Lower leg skin (tissue), 4 donors: Measurements from ENCODE around the gene TBPL2. TPM values are rescaled to one million over a fixed set of nuclear protein-coding genes. Genes with fewer than 3 reads are reported as not detected.
"Not testable (repeated sequence)": the region's sequence is repeated elsewhere in the genome, so short reads cannot be mapped to it uniquely, and the experiment has no call there.

ENCODE experiments used
- DNase-seq, 2 donors: peaks; one replicate each; pipeline ENCODE4 v3.0.0-alpha.2; 2019; ENCODE audit warnings: low spot score in 2 of 2
- H3K4me3 ChIP-seq: fragments of 200-600 bp; sonication (generic); 2 replicates; pipeline ENCODE4 v1.5.1; 2017; ENCODE audit warnings: mild to moderate bottlenecking, low read depth; ENCODE audit not compliant: poor library complexity, severe bottlenecking
- POLR2A ChIP-seq, 2 donors: fragments of 450-650 bp; IDR thresholded peaks; one replicate each; pipeline ENCODE4 v1.6.1; 2016 to 2017; ENCODE audit warnings: antibody characterized with exemption in 2 of 2, mild to moderate bottlenecking in 1 of 2, moderate library complexity in 1 of 2
- WGBS, 2 donors: methylation state at CpG; one replicate each; pipeline ENCODE4 v1.1.5; 2018; 5-methylcytosine and 5-hydroxymethylcytosine counted together
- intact Hi-C: fragments of 100-400 bp; cut with DNase I; formaldehyde crosslinking; loops from one replicate; pipeline ENCODE4 v1.15.0; 2023; ENCODE audit warnings: low total_unique reads
- total RNA-seq, 4 donors: library from RNA; depleted of rRNA; stranded (reverse); fragments of >200 nt; gene quantifications; one replicate each; pipeline ENCODE4 v1.1.0, GENCODE V29; 2016
- TF ChIP-seq, protein P1 (sequence below), 3 donors: fragments of 450-650 bp; IDR thresholded peaks; one replicate each; pipeline ENCODE4 v1.5.1; 2016; ENCODE audit warnings: antibody characterized with exemption in 3 of 3, mild to moderate bottlenecking in 3 of 3, moderate library complexity in 2 of 3

The TBPL2 gene
- total RNA-seq, 4 donors from 2014 or later, result not detected

DNA sequence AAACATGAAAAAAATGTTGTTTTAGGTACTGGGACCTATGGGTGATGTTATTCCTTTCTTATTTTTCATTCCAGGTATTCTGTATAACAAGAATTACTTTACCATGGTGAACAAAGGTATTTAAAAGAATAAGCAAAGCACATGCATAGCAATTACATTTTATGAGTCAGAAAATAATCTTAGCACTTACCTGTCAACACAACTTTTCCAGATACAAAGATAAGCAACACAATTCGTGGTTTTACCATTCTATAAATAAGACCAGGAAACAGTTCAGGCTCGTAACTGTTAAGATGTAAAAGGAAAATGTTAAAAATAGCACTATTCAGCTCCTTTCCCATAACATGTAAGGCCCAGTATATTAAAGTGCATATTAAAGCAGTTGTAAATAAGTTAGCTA is 16.4 kb downstream of the TBPL2 start:
- H3K4me3 ChIP-seq, result no peak overlapping the region
- 23 to 30% methylated on average over 2 of the region's 2 CpGs for WGBS, 2 donors
- DNase-seq, result no peak
- intact Hi-C loops, result loop anchor here (10.0 kb wide), 1 partner anchor 149 kb away; the partner anchor contains the start of gene FBXO34
- TF ChIP-seq, protein P1, sequence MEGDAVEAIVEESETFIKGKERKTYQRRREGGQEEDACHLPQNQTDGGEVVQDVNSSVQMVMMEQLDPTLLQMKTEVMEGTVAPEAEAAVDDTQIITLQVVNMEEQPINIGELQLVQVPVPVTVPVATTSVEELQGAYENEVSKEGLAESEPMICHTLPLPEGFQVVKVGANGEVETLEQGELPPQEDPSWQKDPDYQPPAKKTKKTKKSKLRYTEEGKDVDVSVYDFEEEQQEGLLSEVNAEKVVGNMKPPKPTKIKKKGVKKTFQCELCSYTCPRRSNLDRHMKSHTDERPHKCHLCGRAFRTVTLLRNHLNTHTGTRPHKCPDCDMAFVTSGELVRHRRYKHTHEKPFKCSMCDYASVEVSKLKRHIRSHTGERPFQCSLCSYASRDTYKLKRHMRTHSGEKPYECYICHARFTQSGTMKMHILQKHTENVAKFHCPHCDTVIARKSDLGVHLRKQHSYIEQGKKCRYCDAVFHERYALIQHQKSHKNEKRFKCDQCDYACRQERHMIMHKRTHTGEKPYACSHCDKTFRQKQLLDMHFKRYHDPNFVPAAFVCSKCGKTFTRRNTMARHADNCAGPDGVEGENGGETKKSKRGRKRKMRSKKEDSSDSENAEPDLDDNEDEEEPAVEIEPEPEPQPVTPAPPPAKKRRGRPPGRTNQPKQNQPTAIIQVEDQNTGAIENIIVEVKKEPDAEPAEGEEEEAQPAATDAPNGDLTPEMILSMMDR (IDR thresholded peaks at IDR 0.05), result no peak
- no peak for TF ChIP-seq POLR2A (IDR thresholded peaks at IDR 0.05)

DNA sequence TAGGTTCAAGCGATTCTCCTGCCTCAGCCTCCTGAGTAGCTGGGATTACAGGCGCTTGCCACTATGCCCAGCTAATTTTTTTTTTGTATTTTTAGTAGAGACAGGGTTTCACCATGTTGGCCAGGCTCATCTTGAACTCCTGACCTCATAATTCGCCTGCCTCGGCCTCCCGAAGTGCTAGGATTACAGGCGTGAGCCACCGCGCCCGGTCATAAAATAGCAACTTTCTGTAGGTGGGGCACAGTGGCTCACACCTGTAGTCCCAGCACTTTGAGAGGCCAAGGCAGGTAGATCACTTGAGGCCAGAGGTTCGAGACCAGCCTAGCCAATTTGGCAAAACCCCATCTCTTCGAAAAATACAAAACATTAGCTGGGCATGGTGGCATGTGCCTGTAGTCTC is 18.1 kb downstream of the TBPL2 start:
- intact Hi-C loops, result loop anchor here (10.0 kb wide), 1 partner anchor 148 kb away; the partner anchor contains the start of gene FBXO34
- H3K4me3 ChIP-seq, DNase-seq: not testable (repeated sequence)
- WGBS, 2 donors, result 91 to 95% methylated on average over 11 of the region's 11 CpGs

DNA sequence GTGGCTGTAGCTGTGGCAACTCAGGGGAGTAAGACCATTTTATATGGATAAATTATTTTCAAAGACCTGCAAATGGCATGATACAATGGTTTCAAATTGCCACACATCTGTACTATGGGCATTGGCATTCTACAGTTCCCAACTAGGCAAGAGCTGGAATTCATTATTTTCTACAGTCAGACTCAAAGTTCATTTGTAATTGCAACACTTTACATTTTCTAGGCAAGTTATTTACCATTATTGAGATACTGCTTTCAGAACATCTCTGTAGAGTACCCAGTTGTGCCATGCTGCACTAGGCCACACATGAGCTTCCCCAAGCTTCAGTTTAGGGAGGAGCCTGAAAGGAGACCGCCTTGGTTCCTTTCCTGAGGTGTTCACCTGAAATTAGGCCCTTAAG is 20.8 kb downstream of the TBPL2 start:
- 95 to 100% methylated on average over 1 of the region's 1 CpG for WGBS, 2 donors
- H3K4me3 ChIP-seq, result no peak overlapping the region
- DNase-seq, result no peak
- TF ChIP-seq POLR2A (IDR thresholded peaks at IDR 0.05), result no peak
- TF ChIP-seq, protein P1 (IDR thresholded peaks at IDR 0.05), result no peak
- intact Hi-C loops, result loop anchor here (10.0 kb wide), 1 partner anchor 145 kb away; the partner anchor contains the start of gene FBXO34

DNA sequence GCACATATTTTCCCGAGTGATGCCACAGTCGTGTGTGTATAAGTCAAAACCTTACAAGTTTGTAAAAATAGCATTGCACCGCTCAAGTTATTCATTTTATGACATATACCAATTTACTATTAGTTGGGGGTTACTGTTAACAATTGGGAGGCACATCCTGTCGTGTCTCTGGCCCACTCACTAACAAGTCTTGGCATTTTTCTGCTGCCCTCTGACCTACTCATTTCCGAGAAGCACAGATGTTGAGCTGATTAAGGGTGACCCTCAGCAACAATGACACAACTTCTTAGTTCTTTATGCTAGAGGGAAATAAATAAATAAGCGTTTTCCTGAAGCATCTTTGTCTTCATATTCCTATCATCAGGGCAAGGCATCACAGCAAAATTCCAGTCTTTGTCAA is 22.0 kb downstream of the TBPL2 start:
- no peak for DNase-seq
- H3K4me3 ChIP-seq, result no peak overlapping the region
- WGBS, 2 donors, result 57% methylated on average over 6 of the region's 6 CpGs
- intact Hi-C loops, result no loop called here
- TF ChIP-seq, protein P1 (IDR thresholded peaks at IDR 0.05), result no peak
- no peak for TF ChIP-seq POLR2A (IDR thresholded peaks at IDR 0.05)

DNA sequence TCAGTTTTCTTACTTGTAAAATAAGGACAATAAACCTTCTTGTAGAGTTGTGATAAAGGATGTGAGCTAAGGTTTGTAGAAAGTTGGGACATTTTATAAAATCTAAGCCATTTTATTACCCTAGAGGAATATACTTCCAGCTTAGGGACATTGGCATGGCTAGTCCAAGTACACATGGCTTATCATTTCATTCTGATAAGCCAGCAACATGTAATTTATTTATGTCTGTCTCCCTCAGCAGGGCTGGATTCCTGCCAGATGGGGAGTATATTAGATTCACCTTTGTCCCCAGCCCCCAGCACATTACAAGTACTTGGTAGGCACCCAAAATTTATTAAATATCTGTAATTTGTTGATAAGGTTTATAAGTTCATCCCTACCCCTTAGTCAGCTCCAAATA is 22.5 kb downstream of the TBPL2 start:
- DNase-seq, result no peak

DNA sequence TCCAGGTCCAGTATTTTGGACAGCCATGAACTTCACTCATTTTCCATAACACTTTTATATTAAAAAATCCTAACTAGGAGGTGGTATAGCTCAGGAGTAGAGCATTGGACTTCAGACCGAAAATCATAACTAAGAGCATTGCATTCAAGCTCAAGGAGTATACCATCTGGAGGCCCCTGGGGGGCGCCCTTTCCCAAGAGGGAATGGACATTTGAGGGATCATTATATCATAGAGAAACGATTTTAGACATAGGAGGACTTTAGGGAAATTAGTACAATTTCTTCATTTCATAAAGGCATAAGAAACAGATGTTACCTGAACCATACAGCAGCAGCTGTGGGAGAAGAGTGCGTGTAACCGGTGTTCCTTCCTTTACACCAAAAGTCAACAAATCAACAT is 23.6 kb downstream of the TBPL2 start:
- TF ChIP-seq, protein P1 (IDR thresholded peaks at IDR 0.05), result no peak
- no peak for TF ChIP-seq POLR2A (IDR thresholded peaks at IDR 0.05)
- H3K4me3 ChIP-seq, result no peak overlapping the region
- 42 to 53% methylated on average over 5 of the region's 5 CpGs for WGBS, 2 donors
- no peak for DNase-seq
- intact Hi-C loops, result no loop called here

More for the DNA sequence above, 22.5 kb downstream of the TBPL2 start:
- intact Hi-C loops, result no loop called here
- H3K4me3 ChIP-seq, result no peak overlapping the region
- TF ChIP-seq, protein P1 (IDR thresholded peaks at IDR 0.05), result no peak
- TF ChIP-seq POLR2A (IDR thresholded peaks at IDR 0.05), result no peak
